ENCODE measurements around the gene FHIT.

Gene FHIT

GRCh38 chr3:60414011-60414410 is 837.2 kb downstream of the FHIT start:
- DNase-seq (ENCODE audit: low read depth in 3 of 3): no peak

DNA sequence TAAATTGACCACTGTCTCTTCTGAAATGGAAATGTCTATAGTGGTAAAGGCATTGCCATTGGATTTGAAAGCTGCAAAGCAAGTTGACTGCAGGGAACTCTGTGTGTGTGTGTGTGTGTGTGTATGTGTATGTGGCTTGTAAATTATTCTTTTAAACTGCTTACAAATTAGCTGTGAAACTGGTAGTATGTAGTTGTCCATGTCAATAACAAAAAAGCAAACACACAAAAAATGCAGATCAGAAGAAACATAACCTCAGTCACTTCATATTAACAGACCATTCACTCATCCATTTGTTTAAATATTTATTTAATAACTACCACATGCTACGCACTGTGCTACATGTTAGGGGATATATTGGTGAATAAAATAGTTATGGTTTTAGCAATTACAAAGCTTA is 837.7 kb downstream of the FHIT start:
- no peak for DNase-seq (ENCODE audit: low read depth in 3 of 3)

DNA sequence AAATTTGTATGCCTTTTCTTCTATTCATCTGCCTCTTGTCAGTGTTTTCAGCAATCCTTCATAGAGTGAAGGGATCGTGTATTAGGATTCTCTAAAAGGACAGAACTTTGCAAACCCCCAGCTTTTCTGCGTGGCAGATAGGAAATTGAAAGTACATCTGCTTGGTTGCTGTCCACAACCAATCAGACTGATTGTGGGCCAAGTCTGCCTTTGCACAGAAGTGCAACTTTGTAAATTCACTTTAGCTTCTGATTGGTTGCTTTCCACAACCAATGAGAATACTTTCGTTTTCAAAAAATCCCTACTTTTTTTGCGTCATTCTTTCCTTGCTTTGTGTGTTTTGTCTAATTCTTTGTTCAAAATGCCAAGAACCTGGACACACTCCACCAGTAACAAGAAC is 847.4 kb downstream of the FHIT start:
- no peak for DNase-seq (ENCODE audit: low read depth in 3 of 3)

- no peak for DNase-seq (ENCODE audit: low read depth in 3 of 3)
Observed at GRCh38 chr3:60402931-60403330, 848.3 kb downstream of the FHIT start.

DNA sequence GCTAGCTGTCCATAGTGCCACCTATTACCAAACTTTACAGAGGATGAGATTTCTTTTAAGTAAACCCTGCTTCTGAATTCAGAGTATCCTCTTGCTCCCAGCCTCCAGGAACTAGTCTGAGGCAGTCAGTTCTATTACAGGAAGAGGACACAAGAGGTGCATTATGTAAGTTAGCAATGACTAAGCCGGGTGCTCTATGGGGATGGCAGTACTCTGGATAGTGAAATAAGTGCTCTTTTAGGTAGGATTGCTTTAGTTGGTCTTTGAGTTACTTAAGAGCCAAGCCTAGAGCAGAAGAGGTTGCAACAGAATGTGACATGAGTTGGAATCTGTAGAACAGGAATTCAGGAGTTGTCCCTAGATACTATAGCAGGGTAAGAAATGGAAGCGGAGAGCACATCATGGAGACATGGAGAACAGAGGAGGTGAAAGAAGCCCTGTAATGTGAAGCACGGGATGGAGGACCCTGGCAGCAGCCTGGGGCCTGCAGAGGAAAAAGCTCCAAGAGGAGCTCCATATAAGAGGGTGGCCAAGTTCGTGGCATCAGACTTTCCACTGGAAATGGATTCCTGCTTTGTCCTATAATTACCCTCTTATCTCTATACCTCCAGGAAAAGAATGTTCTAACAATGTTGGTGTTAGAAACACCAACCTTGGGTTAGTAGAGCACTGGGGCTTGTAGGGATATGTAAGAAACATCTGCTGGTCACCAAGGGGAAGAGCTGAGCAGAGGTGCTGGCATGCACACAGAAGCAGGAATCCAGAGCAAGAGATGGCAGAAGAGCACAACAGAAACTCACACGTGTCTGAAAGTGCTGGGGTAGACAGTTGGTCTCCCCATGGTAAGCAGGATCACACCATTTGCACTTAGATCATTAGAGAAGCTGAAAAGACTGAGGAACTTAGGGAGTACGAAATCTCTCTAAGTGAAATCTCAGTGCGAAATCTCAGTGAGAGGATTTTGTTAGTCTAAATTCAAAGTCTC is 851.1 kb downstream of the FHIT start:
- DNase-seq (ENCODE audit: low read depth in 3 of 3): no peak

DNA sequence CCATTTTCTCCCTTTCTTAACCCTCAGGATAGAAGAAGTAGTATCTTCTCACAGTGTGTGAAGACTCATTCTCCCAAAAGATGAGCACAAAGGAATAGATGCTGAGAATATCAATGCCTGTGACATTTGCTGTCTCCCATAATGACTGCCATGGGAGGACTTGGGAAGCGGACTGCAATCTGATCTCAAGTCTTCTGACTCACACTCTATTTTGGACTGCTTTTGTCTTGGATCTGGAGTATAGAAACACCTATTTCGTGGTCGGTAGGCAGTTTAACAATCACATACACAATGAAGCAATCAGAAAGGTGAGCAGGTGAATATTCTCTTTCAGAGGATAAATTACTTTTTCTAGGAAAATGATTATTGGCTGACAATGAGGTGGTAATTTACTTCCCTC is 852.0 kb downstream of the FHIT start:
- no peak for DNase-seq (ENCODE audit: low read depth in 3 of 3)

DNA sequence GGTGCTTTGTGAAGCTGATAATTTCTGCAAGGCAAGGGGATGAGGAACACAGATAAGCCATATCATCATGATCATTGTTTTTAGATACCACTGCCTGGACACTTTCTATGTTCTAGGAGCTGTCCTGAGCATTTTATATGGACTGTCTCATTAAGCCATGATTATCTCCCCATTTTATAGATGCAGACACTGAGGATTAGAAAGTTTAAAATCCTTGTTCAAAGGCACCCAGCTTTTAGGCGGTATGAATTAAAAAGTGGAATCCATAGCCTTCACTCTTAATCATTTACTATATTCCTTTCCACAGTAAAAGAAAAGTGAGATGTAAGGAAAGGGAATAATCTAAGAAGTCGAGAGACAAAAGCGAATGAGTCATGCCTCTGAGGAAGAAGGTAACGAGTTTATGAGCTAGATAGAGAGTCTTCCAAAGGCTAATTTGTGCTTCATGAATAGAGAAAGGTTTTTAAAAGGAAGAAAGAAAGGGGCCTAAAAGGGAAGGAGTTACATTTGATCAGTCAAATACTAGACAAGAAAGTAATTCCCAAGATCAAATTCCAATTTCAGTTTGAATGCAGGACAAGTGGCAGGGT is 856.0 kb downstream of the FHIT start:
- DNase-seq (ENCODE audit: low read depth in 3 of 3): no peak

GRCh38 chr3:60393946-60394345 is 857.3 kb downstream of the FHIT start:
- DNase-seq (ENCODE audit: low read depth in 3 of 3): no peak

DNA sequence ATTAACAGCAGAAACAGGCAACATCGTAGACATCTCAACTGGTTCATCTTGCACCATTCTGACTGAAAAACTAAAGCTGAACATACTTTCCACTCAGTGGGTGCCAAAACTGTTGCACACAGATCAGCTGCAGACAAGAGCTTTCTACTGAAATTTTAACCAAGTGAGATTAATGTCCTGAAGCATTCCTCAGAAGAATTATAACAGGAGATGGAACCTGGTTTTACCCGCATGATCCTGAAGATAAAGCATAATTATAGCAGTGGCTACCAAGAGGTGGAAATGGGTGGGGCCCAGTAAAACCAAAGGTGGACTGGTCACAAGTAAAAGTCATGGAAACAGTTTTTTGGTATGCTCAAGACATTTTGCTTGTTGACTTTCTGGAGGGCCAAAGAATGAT is 858.8 kb downstream of the FHIT start:
- no peak for DNase-seq (ENCODE audit: low read depth in 3 of 3)

DNA sequence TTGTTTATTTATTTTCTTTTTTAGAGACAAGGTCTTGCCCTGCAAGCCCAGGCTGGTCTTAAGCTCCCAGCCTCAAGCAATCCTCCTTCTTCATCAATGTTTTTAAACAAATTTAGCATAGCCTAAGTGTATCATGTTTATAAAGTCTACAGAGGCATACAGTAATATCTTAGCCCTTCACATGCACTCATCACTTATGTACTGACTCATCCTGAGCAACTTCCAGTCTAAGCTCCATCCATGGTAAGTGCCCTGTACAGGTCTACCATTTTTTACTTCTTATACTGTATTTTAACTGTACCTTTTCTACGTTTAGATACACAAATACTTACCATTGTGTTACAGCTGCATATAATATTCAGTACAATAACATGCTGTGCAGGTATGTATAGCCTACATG is 860.0 kb downstream of the FHIT start:
- no peak for DNase-seq (ENCODE audit: low read depth in 3 of 3)

- DNase-seq (ENCODE audit: low read depth in 3 of 3): no peak
Observed at GRCh38 chr3:60388731-60389130, 862.5 kb downstream of the FHIT start.

- DNase-seq (ENCODE audit: low read depth in 3 of 3): no peak
Observed at GRCh38 chr3:60386306-60386705, 864.9 kb downstream of the FHIT start.

GRCh38 chr3:60384341-60384740 is 866.9 kb downstream of the FHIT start:
- no peak for DNase-seq (ENCODE audit: low read depth in 3 of 3)

DNA sequence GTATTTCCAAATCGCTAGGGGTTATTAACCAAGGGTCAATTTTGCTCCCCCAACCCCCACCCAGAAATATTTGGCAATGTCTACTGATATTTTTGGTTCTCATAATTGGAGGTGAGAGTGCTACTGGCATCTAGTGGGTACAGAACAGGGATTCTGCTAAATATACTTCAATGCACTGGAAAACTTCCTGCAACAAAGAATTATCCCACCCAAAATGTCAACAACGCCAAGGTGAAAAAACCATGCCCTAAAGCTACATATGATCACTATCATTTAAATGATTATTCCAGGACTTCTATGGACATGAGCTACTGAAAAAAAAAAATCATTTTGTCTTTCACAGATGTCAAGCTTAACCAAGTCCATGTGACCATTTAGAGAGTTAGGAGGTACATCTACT is 867.9 kb downstream of the FHIT start:
- DNase-seq (ENCODE audit: low read depth in 3 of 3): no peak

- no peak for DNase-seq (ENCODE audit: low read depth in 3 of 3)
Observed at GRCh38 chr3:60366486-60366885, 884.8 kb downstream of the FHIT start.

- no peak for DNase-seq (ENCODE audit: low read depth in 3 of 3)
Observed at GRCh38 chr3:60365360-60365759, 885.9 kb downstream of the FHIT start.

DNA sequence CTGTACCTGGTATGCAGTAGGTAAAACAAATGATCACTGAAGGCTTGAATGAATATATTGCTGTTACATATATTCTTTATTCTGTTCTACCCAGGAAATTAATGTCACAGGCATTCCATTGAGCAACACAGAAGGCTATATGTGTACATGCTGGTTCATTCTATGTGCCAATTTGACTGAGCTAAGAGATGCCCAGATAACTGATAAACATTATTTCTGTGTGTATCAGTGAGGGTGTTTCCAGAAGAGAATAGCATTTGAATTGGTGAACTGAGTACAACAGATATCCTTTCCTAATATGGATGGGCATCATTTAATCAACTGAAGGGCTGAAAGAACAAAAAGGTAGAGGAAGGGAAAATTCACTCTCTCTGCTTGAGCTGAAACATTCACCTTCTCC is 886.8 kb downstream of the FHIT start:
- DNase-seq (ENCODE audit: low read depth in 3 of 3): no peak

DNA sequence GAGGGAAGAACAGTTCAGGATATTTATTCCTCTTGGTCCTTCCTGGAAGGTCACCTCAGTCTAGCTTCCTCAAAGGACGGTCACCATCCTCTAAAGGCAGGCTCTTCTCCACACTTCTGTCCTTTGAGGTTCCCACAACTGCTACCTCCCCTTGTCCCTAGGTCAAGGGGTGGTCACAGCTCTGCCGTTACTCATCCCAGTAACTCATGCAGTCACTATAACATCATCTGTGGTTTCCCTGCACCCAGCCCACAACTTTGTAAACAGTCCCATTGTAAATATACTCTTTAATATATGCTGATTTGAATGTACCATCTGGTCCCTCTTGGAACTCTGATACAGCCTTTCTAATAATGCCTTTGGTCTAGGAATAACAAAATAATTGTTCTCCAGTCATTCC is 887.4 kb downstream of the FHIT start:
- no peak for DNase-seq (ENCODE audit: low read depth in 3 of 3)

DNA sequence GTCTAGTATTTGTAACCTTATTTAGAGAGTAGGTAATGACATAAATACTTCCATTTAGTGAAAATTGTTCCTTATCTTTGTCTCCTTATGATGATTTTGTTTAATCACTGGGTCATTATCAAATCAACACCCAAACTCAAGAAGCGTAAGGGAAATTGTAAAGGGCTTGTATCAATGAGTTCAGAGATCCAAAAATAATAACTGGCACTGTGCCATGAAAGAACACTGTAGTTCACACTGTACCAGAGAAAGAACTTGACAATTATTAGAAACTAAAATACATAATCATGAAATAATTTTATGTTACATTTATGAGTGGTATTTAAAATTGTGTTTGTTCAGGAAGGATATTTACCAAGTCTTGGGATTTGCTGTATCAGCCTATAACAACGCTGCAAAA is 895.4 kb downstream of the FHIT start:
- DNase-seq (ENCODE audit: low read depth in 3 of 3): no peak

- DNase-seq (ENCODE audit: low read depth in 3 of 3): no peak
Observed at GRCh38 chr3:60351481-60351880, 899.8 kb downstream of the FHIT start.

GRCh38 chr3:60344340-60344739 is 906.9 kb downstream of the FHIT start:
- no peak for DNase-seq (ENCODE audit: low read depth in 3 of 3)

DNA sequence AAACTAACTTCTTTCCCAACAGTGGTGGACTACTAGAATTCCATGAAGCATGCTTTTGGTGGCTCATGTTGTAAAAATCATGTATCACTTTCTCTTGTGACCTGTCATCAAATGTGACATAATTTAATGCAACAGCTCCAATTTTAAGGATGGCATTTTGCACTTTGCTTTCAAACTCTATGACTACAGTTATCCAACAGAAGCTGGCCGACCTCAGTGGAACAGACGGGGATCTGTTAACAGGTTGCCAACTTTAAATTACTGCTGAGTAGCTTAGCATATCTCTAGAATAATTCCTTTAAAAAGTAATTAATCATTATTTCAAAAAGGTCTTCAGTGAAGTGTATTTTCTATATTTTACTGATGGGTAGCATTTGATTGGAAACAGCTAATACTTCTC is 907.4 kb downstream of the FHIT start:
- no peak for DNase-seq (ENCODE audit: low read depth in 3 of 3)

- no peak for DNase-seq (ENCODE audit: low read depth in 3 of 3)
Observed at GRCh38 chr3:60339304-60339703, 911.9 kb downstream of the FHIT start.
